Keratinocyte (primary cell): ENCODE data around the gene ARCN1. TPM values are rescaled to one million over a fixed set of nuclear protein-coding genes. Genes with fewer than 3 reads are reported as not detected.

ENCODE experiments used
- DNase-seq: peaks from one replicate; pipeline ENCODE4 v3.0.0-alpha.2; 2011; ENCODE audit warnings: low read depth, missing footprints, low spot score
- FAIRE-seq: peaks from 2 replicates; lab custom pipeline; 2011; peaks lifted over from hg19 to GRCh38; lab: Jason Lieb, UNC
- H2AFZ ChIP-seq: 2 replicates; pipeline ENCODE4 v1.6.0; 2012; ENCODE audit warnings: low read length, control low read depth, inconsistent platforms; ENCODE audit not compliant: control insufficient read depth
- H3K27ac ChIP-seq: 2 replicates; pipeline ENCODE4 v1.5.1; 2011; ENCODE audit warnings: low read length; ENCODE audit not compliant: control insufficient read depth, insufficient read depth
- H3K27me3 ChIP-seq: 3 replicates; pipeline ENCODE4 v1.6.0; 2011; ENCODE audit warnings: low read length; ENCODE audit not compliant: control insufficient read depth, insufficient read depth; ENCODE audit errors: extremely low read depth
- H3K36me3 ChIP-seq, 2 experiments: 2 replicates in 1 of 2; 3 replicates in 1 of 2; pipeline ENCODE4 v1.5.1; 2011; ENCODE audit warnings: low read length in 2 of 2, mild to moderate bottlenecking in 1 of 2; ENCODE audit not compliant: control insufficient read depth in 2 of 2, insufficient read depth in 2 of 2; ENCODE audit errors: extremely low read depth in 1 of 2
- H3K4me1 ChIP-seq: 3 replicates; pipeline ENCODE4 v1.5.1; 2011; ENCODE audit warnings: low read length; ENCODE audit not compliant: control insufficient read depth, insufficient read depth; ENCODE audit errors: extremely low read depth
- H3K4me2 ChIP-seq: 3 replicates; pipeline ENCODE4 v1.6.0; 2011; ENCODE audit warnings: low read depth, low read length; ENCODE audit not compliant: control insufficient read depth, insufficient read depth; ENCODE audit errors: extremely low read depth
- H3K4me3 ChIP-seq, 3 experiments: fragments of 200-600 bp in 1 of 3; sonication (generic) in 1 of 3; 2 replicates in 2 of 3; 3 replicates in 1 of 3; pipeline ENCODE4 v1.5.1; 2011 to 2016; ENCODE audit warnings: low read length in 3 of 3, mild to moderate bottlenecking in 3 of 3, control low read depth in 2 of 3, inconsistent platforms in 1 of 3, low read depth in 1 of 3, mixed read lengths in 1 of 3, mixed run types in 1 of 3, moderate library complexity in 1 of 3; ENCODE audit not compliant: control insufficient read depth in 2 of 3, insufficient read depth in 2 of 3; ENCODE audit errors: extremely low read depth in 1 of 3
- H3K79me2 ChIP-seq: 2 replicates; pipeline ENCODE4 v1.6.0; 2012; ENCODE audit warnings: low read length; ENCODE audit not compliant: control insufficient read depth, insufficient read depth
- H3K9ac ChIP-seq: 3 replicates; pipeline ENCODE4 v1.6.0; 2011; ENCODE audit warnings: low read length; ENCODE audit not compliant: control insufficient read depth, insufficient read depth; ENCODE audit errors: extremely low read depth
- H3K9me1 ChIP-seq: 3 replicates; pipeline ENCODE4 v1.6.0; 2011; ENCODE audit warnings: low read length; ENCODE audit not compliant: control insufficient read depth, insufficient read depth; ENCODE audit errors: extremely low read depth
- H3K9me3 ChIP-seq: 2 replicates; pipeline ENCODE4 v1.5.1; 2012; ENCODE audit warnings: low read depth, low read length; ENCODE audit not compliant: control insufficient read depth
- H4K20me1 ChIP-seq: 3 replicates; pipeline ENCODE4 v1.6.0; 2011; ENCODE audit warnings: low read length; ENCODE audit not compliant: control insufficient read depth, insufficient read depth; ENCODE audit errors: extremely low read depth
- CTCF ChIP-seq, 3 experiments: IDR thresholded peaks in 1 of 3; conservative IDR thresholded peaks in 1 of 3; optimal IDR thresholded peaks in 1 of 3; 2 replicates in 2 of 3; 3 replicates in 1 of 3; pipeline versions ENCODE3 to v1.5.1; 2011; ENCODE audit warnings: low read length in 3 of 3, mild to moderate bottlenecking in 3 of 3, moderate library complexity in 2 of 3, control low read depth in 1 of 3, inconsistent platforms in 1 of 3; ENCODE audit not compliant: insufficient read depth in 2 of 3; ENCODE audit errors: extremely low read depth in 1 of 3
- EZH2 ChIP-seq: IDR thresholded peaks from one replicate; pipeline ENCODE4 v1.6.1; 2012; ENCODE audit warnings: inconsistent platforms, mild to moderate bottlenecking, low read length, moderate library complexity
- dilution Hi-C: fragments of 300-500 bp; cut with MboI; formaldehyde crosslinking; loops from one replicate; pipeline ENCODE4 v1.7.0; 2020; ENCODE audit warnings: low sequenced_read_pairs; ENCODE audit not compliant: extremely low pct_ligation_motif_present
- polyA plus RNA-seq, 5 experiments: library from polyadenylated mRNA; depleted of rRNA in 3 of 5; stranded (reverse) in 3 of 5; stranded (forward) in 1 of 5; unstranded in 1 of 5; fragments of >200 nt; gene quantifications; 1 replicate in 1 of 5; 2 replicates in 3 of 5; 3 replicates in 1 of 5; pipeline versions ENCODE4 v1.2.1 to v1.2.3, GENCODE V29; 2011 to 2012; ENCODE audit warnings: missing spikeins in 2 of 5, low read depth in 1 of 5, low replicate concordance in 1 of 5

Gene ARCN1
- polyA plus RNA-seq, 1 donor (not counting 4 experiments of a cell fraction or from before 2014, with no cell fraction given), result 150 TPM

- DNase-seq, result no peak
- Histone ChIP-seq H4K20me1 (no peaks in the 10 kb centered on the region), H3K79me2 (no peaks in the 10 kb centered on the region), H3K4me3 (no peak overlapping the region), H3K36me3 (peaks cover 32 to 36% of the 10 kb centered on the region in 2 experiments), H2AFZ (no peak overlapping the region), H3K9ac (no peak overlapping the region), H3K9me3 (no peaks in the 10 kb centered on the region), H3K27me3 (no peaks in the 10 kb centered on the region), H3K4me2 (peak overlapping the region; percentile 8), H3K4me1 (peaks cover 13% of the 10 kb centered on the region), H3K27ac (no peak overlapping the region), H3K9me1 (peaks cover 3% of the 10 kb centered on the region)
- TF ChIP-seq CTCF (optimal IDR thresholded peaks at IDR 0.05 in 1 of 3, IDR thresholded peaks at IDR 0.05 in 1 of 3, conservative IDR thresholded peaks at IDR 0.05 in 1 of 3; ENCODE audit: extremely low read depth in 1 of 3, insufficient read depth in 2 of 3, low read length in 3 of 3), result no peak
- no peak for TF ChIP-seq EZH2
- dilution Hi-C loops, result no loop called here
- peak; percentile 78 for FAIRE-seq
Measured at GRCh38 chr11:118641397-118642019, 69.3 kb downstream of the ARCN1 start.

GRCh38 chr11:118643142-118643994 lies 71.2 kb downstream of the ARCN1 start:
- Histone ChIP-seq H3K9ac (no peak overlapping the region), H3K4me2 (no peak overlapping the region), H3K27me3 (no peaks in the 10 kb centered on the region), H3K79me2 (no peaks in the 10 kb centered on the region), H3K9me1 (peaks cover 3% of the 10 kb centered on the region), H3K4me1 (peaks cover 13% of the 10 kb centered on the region), H3K36me3 (peaks cover 36 to 38% of the 10 kb centered on the region in 2 experiments), H3K4me3 (no peak overlapping the region), H2AFZ (no peak overlapping the region), H4K20me1 (no peaks in the 10 kb centered on the region), H3K9me3 (no peaks in the 10 kb centered on the region), H3K27ac (no peak overlapping the region)
- no peak for FAIRE-seq
- no peak for DNase-seq
- TF ChIP-seq EZH2 (no peak), CTCF (optimal IDR thresholded peaks at IDR 0.05 in 1 of 3, IDR thresholded peaks at IDR 0.05 in 1 of 3, conservative IDR thresholded peaks at IDR 0.05 in 1 of 3; ENCODE audit: extremely low read depth in 1 of 3, insufficient read depth in 2 of 3, low read length in 3 of 3) (no peak)
- dilution Hi-C loops, result no loop called here
